GM18511 (cell line): Measurements from ENCODE around the gene KAZN.

Source experiments
- ATAC-seq: cut with Tn5 transposase; IDR thresholded peaks from one replicate; pipeline ENCODE4 v1.9.1; 2021; ENCODE audit warnings: mild to moderate bottlenecking, moderate library complexity; ENCODE audit not compliant: unreplicated experiment

The KAZN gene

GRCh38 chr1:15094719-15095495 is 496.4 kb downstream of the KAZN start:
- no peak for ATAC-seq

- no peak for ATAC-seq
Observed at GRCh38 chr1:15095496-15095875, 497.0 kb downstream of the KAZN start.

DNA sequence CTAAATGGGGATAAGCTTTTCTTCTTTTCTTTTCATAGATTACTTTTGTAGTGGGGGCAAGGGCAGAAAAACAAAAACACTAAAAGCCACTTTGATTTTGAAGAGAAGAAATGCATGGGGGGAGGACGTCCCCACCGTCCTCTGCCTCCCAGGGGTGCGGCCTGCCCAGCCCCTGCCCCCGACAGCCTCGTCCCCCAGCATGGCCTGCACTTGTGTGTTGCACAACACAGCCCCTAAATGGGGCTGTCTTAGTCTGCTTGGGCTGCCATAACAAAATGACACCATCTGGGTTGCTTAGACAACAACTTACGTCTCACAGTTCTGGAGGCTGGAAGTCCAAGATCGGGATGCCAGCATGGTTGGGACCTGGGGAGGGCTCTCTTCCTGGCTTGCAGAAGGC is 497.8 kb downstream of the KAZN start:
- no peak for ATAC-seq

- ATAC-seq = no peak
Observed at GRCh38 chr1:15098176-15099125, 500.0 kb downstream of the KAZN start.

GRCh38 chr1:15099441-15100120 is 501.1 kb downstream of the KAZN start:
- ATAC-seq = no peak

DNA sequence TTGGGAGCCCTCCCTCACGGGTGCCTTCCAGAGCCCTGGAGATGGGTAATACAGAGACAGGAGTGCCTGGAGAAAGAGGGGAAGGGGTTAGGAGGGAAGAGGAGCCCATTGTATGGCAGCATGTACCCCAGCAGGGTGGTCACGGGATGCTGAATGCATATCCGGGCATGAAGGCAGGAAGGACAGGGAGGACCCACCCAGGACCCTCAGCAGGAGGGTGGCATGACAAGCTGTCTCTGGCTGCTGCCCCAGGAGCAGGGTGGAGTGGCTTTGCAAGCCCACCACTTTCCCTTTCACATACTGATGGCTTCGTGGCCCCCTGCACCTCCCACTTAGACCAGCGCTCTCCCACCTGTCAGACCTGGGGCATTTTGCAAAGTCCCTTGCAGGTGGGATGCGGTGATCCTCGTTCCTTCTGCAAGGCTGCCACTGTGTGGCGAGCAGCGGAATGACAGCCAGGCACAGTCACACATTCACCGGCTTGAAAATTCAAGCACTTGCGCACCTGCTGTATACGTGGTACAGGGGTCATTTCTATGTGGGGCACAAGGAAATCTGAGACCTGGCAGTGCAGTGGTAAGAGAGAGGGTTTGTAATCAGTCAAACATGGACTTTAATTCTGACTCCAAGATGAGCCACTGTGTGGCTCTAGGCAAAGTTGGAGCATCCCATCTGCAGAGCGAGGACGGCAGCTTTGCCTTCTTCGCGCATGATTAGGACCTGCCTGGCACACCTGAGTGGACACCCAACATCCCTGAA is 501.8 kb downstream of the KAZN start:
- ATAC-seq = no peak

- ATAC-seq = no peak
Observed at GRCh38 chr1:15100880-15101760, 502.6 kb downstream of the KAZN start.

GRCh38 chr1:15101801-15102200 is 503.3 kb downstream of the KAZN start:
- ATAC-seq = no peak

GRCh38 chr1:15102646-15103045 is 504.2 kb downstream of the KAZN start:
- ATAC-seq = no peak

GRCh38 chr1:15103211-15103610 is 504.7 kb downstream of the KAZN start:
- ATAC-seq = no peak

- no peak for ATAC-seq
Observed at GRCh38 chr1:15103906-15104305, 505.4 kb downstream of the KAZN start.

- ATAC-seq = no peak
Observed at GRCh38 chr1:15104768-15105167, 506.3 kb downstream of the KAZN start.

DNA sequence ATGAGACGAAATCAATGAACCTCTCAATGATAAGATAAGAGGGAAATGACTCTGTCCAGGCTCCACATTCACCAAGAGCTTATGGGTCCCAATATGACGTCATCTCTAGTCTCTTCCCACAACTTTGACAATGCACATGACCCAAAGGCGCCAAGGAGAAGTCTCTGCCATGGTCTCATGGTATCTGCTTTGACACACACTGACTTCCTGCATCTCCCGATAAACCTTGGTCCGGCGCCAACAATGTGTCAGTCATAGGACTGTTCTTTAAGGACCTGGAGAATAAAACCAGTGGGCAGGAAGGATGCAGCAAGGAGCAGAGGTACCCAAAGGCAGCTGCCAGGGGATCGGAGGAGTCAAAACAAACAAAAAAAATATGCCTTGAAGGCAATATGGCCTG is 508.1 kb downstream of the KAZN start:
- no peak for ATAC-seq

- ATAC-seq = no peak
Observed at GRCh38 chr1:15107058-15107687, 508.7 kb downstream of the KAZN start.

- no peak for ATAC-seq
Observed at GRCh38 chr1:15107911-15108310, 509.4 kb downstream of the KAZN start.

DNA sequence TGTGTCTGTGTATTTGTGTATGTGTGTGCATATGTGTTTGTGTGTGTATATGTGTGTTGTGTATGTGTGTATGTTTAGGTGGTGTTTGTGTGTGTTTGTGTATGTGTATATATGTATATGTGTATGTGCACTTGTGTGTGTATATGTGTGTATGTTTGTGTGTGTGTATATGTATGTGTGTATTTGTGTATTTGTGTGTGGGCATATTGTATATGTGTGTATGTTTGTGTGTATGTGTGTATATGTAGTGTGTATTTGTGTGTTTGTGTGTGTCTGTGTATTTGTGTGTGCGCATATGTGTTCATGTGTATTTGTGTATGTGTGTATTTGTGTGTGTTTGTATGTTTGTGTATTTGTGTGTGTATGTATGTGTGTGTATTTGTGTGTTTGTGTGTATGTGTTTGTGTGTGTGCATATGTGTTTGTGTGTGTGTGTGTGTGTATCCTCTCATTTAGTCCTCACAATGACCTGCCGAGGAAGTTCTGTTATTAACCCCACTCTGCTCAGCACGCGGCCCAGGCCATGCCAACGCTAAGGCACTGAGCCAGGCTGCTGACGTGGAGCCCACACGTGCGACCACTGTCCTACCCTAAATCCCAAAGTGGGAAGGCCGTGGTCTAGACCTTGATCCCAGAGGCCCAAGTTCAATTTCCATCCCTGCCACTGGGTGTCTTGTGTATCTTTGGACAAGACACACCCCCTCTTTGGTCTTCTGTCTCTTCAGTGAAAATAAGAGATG is 511.8 kb downstream of the KAZN start:
- ATAC-seq = no peak

- ATAC-seq = no peak
Observed at GRCh38 chr1:15110867-15111230, 512.4 kb downstream of the KAZN start.

DNA sequence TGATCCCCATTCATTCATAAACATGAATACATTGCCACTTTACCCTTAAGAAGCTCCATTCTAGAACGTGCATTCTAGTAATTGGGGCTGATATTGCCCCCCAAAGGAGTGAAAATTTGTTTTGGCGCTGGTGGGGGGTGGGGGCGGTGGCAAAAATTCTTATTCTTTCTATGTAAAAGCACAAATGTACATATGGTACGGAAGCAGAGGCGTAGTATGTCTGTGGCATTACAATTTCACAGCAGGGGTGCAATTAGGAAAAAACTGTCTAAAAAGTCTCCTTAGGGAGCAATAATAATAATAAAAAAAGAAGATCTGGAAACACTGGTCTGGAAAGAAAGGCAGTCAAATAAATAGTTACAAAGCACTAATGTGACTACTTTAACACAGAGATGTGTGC is 514.7 kb downstream of the KAZN start:
- ATAC-seq = no peak

GRCh38 chr1:15114884-15115283 is 516.4 kb downstream of the KAZN start:
- no peak for ATAC-seq
